ENCODE measurements around the gene ERBB4.
"Not testable (repeated sequence)": the region's sequence is repeated elsewhere in the genome, so short reads cannot be mapped to it uniquely, and the experiment has no call there.

ERBB4 gene

DNA sequence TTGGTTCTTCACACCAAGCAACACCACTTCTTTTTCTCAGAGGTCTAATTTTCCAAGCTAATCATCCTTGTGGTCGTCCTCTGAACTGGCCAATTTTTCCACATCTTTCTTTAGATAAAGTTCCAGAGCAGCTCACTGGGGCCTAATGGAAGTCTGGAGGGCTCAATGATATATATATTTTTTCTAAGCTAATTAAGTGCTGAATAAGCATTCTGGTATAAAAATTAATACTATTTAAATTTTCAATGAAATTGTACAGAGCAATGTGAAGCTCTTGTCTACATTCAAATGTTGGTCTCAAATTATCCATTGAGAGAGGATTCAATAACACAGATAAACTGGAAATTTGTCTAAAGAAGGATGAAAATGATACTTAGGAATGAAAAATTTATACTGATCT is 866.6 kb downstream of the ERBB4 start:
- in situ Hi-C loops (cut with MboI; ENCODE audit: low sequenced_read_pairs) = no loop called here

DNA sequence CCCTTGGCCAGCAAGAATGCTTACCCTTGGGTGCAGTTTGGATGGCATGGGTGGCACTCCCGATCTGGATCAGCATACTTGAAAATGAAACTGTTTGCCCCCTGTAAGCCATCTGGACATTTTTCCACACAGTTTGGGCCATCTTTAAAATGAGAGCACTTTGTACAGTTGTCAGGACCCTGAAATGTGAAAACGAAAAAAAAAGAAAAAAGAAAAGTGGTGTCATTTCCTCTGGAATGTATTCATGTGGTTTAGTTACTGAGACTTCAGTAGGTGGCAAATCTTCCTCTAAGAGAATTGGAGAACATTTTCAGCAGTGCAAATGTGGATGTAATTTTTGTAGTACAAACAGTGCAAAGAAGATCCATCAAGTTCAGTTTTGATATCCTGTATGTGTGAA is 873.3 kb downstream of the ERBB4 start:
- in situ Hi-C loops (cut with MboI; ENCODE audit: low sequenced_read_pairs) = no loop called here

DNA sequence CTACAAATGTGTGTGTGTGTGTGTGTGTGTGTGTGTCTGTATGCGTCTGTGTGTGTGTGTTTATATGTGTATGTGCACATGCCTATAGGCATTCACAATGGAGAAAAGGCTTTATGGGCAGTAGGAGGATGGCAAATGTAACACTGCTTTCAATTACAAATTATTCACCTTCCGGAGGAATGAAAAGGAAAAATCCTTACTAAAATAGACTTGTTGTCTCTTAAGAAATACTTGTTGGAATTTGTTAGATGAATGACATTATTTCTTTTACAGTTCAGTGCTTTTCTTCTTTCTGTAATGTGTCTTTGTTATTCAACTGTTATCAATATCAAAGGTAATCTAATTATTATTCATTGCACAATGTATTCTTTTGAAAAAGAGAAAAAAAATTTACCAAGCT is 874.3 kb downstream of the ERBB4 start:
- in situ Hi-C loops (cut with MboI; ENCODE audit: low sequenced_read_pairs) = no loop called here

DNA sequence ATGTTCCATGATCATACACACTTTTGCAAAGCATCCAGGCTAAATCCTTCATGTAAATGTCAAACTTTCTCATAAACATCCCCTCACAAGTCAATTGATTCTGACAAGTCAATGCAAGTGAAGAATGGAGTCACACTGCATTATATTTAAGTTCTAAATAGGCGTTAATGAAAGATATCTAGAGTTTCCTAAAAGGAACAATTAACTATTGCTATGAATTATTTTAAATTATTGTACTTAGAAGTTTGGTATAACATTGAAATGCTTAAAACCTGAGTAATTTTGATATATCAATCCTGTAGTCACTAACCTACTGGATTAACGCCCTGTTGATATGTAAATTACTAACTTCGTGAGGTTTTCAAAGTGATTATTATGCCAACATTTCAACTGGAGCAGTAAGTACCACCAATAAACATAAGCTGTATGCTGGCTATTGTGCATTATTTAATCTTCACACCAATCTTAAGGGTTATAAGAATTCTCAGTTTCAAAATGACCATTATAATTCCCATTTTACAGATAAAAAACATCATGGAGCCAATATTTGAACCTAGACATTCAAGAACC is 884.3 kb downstream of the ERBB4 start:
- in situ Hi-C loops (cut with MboI; ENCODE audit: low sequenced_read_pairs) = no loop called here

DNA sequence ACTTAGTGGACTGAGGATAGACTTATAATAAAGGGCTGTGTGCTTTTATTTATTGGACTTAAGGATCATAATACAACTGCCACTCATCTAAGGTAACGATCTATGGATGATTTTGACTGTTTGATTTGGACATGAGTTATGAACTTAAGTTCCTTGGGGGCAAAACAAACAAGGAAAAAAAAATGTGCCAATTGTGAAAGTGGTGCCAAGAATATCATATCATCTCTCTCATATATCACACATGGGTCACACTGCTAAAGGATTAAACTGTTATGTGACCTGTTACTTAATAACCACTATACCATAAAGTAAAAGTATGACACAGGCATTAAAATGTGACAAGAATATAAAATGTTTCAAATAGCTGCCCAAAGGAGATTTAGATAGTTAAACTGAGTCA is 886.3 kb downstream of the ERBB4 start:
- in situ Hi-C loops (cut with MboI; ENCODE audit: low sequenced_read_pairs) = no loop called here

- in situ Hi-C loops (cut with MboI; ENCODE audit: low sequenced_read_pairs) = no loop called here
Observed at GRCh38 chr2:211649331-211649730, 889.3 kb downstream of the ERBB4 start.

DNA sequence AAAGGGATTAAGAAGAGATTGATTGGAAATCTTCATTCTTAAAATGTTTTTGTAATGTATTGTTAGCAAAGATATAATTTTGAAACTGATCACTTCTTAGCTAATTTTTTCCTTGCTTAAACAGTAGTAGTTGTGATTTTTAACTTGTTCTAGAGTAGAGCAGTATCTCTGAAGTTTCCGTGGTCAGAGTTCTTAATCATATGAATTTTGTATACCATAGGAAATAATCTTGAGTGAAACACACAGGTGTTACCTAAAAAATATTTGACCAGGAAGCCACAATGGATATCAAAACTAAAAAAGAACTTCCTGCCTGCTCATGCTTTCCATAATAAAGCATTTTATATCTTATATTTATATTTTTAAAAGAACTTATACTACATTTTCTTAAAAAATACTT is 907.1 kb downstream of the ERBB4 start:
- in situ Hi-C loops (cut with MboI; ENCODE audit: low sequenced_read_pairs) = no loop called here

DNA sequence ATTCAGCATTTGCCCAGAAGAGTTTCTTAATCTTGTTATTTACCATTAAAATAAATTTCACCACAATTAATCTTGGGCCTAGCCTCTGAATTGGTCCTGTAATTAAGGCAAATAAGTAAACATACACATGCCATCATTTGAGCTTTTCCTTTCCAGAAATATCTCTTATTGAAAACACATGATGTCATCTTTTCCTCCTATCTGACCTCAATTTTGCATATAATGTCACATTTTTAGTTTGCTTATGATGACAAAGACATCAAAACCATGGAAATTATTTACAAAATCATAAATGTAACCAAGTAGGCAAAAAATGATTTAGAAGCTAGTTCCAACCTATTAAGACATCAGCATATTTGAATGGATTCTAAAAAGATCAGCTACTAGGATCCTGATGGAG is 915.5 kb downstream of the ERBB4 start:
- in situ Hi-C loops (cut with MboI; ENCODE audit: low sequenced_read_pairs) = no loop called here

- in situ Hi-C loops (cut with MboI; ENCODE audit: low sequenced_read_pairs) = no loop called here
Observed at GRCh38 chr2:211620986-211621385, 917.6 kb downstream of the ERBB4 start.

DNA sequence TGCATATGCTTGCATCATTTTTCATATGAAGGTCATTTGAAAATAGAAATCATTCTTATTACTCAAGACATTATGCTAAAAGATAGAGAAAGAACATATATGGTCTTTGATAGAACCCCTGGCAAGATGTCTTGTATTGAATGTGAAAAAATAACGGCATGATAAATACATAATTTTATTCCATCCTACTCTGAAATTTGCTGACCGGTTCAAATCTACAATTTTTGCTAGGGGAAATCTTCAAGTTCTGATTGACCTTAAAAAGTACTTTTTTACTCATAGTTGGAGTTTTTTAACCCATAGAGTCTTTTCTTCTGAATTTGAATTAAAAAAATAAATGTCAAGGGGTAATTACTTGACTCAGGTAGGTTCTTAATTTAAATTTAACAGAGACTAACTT is 920.8 kb downstream of the ERBB4 start:
- in situ Hi-C loops (cut with MboI; ENCODE audit: low sequenced_read_pairs) = no loop called here

DNA sequence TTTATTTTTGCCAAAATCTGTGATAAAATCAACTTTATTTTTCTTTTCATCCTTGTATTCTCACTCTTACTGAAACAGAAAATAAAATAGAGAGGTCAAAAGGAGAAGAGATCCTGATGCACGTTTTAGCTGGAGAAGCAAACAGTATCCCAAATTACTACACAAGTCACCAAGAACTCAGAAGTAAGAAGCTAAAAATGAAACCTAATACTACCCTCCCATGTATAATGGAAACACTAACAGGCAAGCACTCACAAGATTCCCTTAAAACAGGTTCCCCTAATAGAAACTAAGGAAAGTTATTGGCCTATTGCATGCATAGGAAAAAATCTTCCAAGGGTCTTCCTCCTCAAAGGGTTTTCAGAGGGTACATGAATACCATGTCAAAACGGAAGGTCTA is 927.0 kb downstream of the ERBB4 start:
- in situ Hi-C loops (cut with MboI; ENCODE audit: low sequenced_read_pairs) = no loop called here

GRCh38 chr2:211611061-211611518 is 927.5 kb downstream of the ERBB4 start:
- in situ Hi-C loops (cut with MboI; ENCODE audit: low sequenced_read_pairs) = no loop called here

- in situ Hi-C loops (cut with MboI; ENCODE audit: low sequenced_read_pairs) = no loop called here
Observed at GRCh38 chr2:211609127-211609526, 929.5 kb downstream of the ERBB4 start.

DNA sequence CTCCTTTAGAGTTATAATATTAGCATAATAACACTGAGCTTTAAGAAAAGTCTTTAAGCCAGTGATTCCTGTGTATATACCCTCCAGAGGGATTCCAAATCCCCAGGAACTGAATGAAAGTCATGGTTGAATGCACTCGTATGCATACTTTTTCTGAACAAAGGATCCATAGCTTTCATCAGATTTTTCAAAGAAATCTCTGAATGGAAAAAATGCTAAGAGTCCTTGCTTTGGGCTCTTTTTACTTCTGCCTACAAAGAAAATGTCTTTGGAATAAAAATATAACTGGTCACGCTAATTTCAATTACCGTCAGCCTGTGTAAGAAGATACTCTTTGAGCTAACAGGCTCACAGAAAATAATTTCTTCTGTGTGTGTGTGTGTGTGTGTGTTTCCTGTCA is 939.5 kb downstream of the ERBB4 start:
- in situ Hi-C loops (cut with MboI; ENCODE audit: low sequenced_read_pairs) = no loop called here

- in situ Hi-C loops (cut with MboI; ENCODE audit: low sequenced_read_pairs) = no loop called here
Observed at GRCh38 chr2:211598238-211598637, 940.4 kb downstream of the ERBB4 start.

DNA sequence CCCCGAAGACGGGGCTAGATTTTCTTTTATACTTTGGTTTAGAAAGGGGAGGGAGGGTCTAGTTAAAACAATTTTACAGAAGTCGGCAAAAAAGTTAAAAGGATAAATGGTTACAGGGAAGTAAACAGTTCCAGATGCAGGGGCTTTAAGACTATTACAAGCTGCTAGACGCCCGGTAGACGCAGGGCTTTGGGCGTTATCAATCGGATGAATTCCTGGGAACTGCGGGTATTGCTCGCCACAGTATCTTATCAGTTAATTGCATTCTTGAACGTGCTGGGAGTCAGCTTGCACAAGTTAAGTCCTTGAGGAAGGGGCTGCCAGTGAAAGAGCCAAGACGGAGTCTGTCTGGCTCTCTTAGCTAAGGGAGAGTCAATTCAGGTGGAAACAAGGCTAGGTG is 946.6 kb downstream of the ERBB4 start:
- in situ Hi-C loops (cut with MboI; ENCODE audit: low sequenced_read_pairs) = not testable (repeated sequence)

- in situ Hi-C loops (cut with MboI; ENCODE audit: low sequenced_read_pairs) = no loop called here
Observed at GRCh38 chr2:211591426-211591825, 947.2 kb downstream of the ERBB4 start.

DNA sequence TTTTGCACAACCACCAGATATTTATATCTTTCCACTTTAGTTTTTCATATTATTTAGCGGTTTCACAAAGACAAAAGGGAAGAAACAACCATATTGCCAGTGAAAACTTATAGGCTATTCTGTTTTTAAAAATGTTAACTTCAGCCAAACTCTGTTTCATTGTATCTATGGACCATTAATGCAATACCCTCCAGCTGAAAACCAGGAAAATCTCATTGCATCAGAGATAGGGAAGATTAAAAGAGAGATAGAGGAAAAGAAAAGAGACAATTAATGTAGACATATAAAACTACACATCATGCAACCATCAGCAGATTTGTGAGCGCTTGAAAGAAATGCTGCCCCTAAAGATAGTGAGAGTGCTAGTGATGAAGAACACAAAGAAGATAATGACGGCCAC is 970.2 kb downstream of the ERBB4 start:
- in situ Hi-C loops (cut with MboI; ENCODE audit: low sequenced_read_pairs) = no loop called here

DNA sequence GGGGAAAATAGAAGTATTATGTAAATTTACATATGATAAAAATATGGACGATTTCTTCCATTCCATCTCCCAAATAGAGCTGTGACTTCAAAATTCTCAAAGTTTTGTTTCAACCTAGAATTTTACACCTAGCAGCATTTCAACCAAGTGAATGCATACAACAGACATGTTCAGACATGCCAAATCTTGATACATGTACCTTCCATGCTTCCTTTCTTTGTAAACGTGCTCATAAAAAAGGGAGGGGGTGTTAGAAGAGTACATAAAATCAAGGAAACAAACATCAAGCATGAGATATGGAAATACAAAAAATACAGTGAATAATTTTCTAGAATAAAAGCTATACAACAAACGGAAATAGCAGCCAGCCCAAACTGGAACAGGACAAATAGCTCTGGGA is 974.2 kb downstream of the ERBB4 start:
- in situ Hi-C loops (cut with MboI; ENCODE audit: low sequenced_read_pairs) = no loop called here

GRCh38 chr2:211545582-211545981 is 993.0 kb downstream of the ERBB4 start:
- in situ Hi-C loops (cut with MboI; ENCODE audit: low sequenced_read_pairs) = no loop called here

- in situ Hi-C loops (cut with MboI; ENCODE audit: low sequenced_read_pairs) = no loop called here
Observed at GRCh38 chr2:211534632-211535031, 1004.0 kb downstream of the ERBB4 start.

DNA sequence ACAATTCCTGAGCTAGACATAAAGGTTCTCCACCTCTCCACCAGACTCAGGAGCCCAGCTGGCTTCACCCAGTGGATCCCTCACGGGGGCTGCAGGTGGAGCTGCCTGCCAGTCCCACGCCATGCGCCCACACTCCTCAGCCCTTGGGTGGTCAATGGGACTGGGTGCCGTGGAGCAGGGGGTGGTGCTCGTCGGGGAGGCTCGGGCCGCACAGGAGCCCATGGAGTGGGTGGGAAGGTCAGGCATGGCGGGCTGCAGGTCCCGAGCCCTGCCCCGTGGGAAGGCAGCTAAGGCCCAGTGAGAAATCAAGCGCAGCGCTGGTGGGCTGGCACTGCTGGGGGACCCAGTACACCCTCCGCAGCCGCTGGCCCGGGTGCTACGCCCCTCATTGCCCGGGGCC is 1014.4 kb downstream of the ERBB4 start:
- in situ Hi-C loops (cut with MboI; ENCODE audit: low sequenced_read_pairs) = not testable (repeated sequence)

GRCh38 chr2:211516537-211516936 is 1022.1 kb downstream of the ERBB4 start:
- in situ Hi-C loops (cut with MboI; ENCODE audit: low sequenced_read_pairs) = no loop called here

DNA sequence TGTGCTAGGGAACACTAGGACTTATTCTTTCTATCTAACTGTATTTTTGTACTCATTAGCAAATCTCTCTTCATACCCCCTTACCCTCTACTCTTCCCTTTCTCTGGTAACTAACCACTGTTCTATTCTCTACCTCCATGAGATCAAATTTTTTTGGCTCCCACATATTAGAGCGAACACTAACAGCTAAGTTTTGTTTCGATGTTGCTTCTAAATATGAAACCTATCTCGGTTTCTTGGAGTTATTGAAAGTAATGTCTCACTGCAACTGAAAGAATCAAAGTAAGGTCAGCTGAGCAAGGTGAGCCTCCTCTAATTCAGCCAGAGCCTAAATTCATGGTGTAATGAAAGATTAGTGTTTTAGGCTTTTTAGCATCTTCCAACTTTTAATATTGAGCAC is 1024.6 kb downstream of the ERBB4 start:
- in situ Hi-C loops (cut with MboI; ENCODE audit: low sequenced_read_pairs) = no loop called here

Data from HL-60/S4 treated with retinoic acid at 250 ng/mL for 4 days and 3 days (cell line).